Skin epidermis (tissue), 12 donors: ENCODE results near the gene TCF12.

Source experiments
- H3K27ac ChIP-seq, 21 experiments: fragments of 200-600 bp; sonication (generic) in 11 of 21; one replicate each; pipeline ENCODE4 v1.5.0; 2020; ENCODE audit warnings: mild to moderate bottlenecking in 3 of 21, inconsistent platforms in 2 of 21, moderate library complexity in 2 of 21
- H3K4me3 ChIP-seq, 7 experiments: fragments of 200-600 bp; sonication (generic) in 2 of 7; one replicate each; pipeline ENCODE4 v1.5.0; 2020; ENCODE audit warnings: inconsistent platforms in 2 of 7, mild to moderate bottlenecking in 2 of 7, moderate library complexity in 1 of 7

Gene TCF12

DNA sequence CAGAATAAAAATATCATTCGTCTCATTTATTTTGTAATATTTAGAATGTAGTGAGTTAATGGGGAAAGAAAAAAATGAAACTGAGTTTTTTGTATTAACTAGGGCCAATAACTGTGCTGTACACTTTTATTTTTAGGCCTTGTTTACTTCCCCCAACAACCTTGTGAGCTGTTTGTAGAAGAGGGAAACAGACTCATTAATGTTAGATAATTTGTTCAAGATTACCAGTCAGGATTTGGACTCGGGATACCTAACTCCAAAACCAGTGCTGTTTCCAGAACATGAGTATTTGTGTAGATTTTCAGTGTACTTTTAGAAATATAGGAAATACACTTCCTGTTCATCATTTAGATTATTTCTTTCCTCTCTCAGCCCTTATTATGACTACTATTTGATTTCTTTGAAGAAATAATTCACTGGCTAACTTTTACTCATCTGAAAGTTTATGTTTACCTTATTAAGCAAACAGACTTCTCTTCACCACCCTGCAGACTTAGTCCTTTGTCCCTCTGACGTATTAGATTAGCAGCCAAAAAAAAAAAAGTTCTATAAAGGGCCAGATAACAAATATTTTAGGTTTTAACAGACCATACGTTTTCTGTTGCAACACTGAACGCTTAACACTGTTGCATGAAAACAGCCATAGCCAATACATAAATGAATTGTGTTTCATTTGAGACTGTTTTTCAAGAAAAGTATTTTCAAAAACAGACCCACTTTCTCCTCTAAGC lies 265.3 kb downstream of the TCF12 start:
- Histone ChIP-seq H3K4me3 (no peak overlapping the region), H3K27ac (peak overlapping the region in 4 of 21 experiments; percentile 7 to 49 (median 14))

DNA sequence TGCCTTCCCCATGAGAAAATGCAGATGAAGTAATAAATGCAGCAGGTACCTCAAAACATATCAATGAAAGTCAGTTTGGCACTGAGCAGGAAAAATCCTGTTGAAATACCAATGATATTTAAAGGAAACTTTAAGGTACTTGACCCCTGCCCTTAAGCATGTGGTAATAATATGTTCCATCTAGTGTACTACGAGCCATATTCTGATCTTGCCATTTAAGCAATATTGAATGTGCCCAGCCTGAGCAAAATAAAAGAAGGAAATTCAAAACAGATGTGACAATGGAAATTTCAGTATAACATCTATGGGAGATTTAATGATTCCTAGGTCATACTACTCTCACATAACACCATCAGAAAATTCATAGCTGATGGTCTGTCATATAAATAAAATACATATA lies 266.1 kb downstream of the TCF12 start:
- no peak overlapping the region for H3K4me3 ChIP-seq
- peak overlapping the region in 1 of 21 experiments; percentile 11 for H3K27ac ChIP-seq

DNA sequence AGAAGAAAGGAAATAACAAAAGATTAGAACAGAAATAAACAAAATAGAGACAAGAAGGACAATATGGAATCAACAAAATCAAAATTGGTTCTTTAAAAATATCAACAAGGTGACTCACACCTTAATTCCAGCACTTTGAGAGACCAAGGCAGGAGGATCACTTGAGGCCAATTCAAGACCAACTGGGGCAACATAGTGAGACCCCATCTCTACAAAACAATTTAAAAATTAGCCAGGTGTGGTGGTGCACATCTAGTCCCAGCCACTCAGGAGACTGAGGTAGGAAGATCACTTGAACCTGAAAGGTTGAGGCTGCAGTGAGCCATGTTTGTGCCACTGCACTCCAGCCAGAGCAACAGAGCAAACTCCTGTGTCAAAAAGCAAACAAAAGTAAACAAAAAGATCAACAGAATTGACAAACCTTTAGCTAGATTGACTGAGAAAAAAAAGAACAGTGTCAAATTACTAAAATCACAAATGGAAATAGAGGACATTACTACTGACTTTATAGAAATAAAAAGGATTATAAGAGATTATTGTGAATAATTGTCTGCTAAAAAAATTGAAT lies 267.1 kb downstream of the TCF12 start:
- H3K4me3 ChIP-seq: no peak overlapping the region

DNA sequence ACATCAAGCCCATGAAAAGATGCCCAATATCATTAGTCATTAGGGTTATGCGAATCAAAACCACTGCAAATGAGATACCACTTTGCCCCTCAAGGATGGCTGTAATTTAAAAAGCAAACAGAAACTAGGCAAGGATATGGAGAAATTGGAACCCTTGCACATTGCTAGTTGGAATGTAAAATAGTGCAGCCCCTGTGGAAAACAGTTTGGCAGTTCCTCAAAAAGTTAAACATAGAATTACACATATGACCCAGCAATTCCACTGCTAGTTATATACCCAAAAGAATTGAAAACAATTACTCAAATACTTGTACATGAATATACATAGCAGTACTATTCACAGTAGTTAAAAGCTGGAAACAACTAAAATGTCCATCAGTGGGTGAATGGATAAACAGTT lies 271.0 kb downstream of the TCF12 start:
- no peak overlapping the region for H3K27ac ChIP-seq
- H3K4me3 ChIP-seq: no peak overlapping the region

More for the DNA sequence above, 267.1 kb downstream of the TCF12 start:
- no peak overlapping the region for H3K27ac ChIP-seq

DNA sequence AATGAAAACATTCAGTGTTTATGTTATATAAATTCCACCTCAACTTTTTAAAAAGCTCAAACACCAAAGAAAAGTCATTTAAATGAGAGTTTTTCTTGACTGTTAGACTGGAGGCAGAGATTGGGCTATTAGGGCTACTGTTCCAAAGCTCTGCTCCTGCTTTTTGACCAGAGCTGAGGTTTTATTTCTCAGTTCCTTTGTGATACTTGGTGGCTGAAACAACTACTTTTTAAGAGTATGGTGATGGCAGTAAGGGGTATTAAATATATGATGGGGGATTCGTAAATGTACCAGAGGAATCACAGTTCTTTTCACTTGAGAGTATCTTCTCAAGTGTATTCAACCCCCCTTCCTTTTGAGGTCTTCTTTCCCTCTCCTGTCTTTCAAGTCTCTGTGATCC lies 271.8 kb downstream of the TCF12 start:
- Histone ChIP-seq H3K27ac (no peak overlapping the region), H3K4me3 (no peak overlapping the region)

DNA sequence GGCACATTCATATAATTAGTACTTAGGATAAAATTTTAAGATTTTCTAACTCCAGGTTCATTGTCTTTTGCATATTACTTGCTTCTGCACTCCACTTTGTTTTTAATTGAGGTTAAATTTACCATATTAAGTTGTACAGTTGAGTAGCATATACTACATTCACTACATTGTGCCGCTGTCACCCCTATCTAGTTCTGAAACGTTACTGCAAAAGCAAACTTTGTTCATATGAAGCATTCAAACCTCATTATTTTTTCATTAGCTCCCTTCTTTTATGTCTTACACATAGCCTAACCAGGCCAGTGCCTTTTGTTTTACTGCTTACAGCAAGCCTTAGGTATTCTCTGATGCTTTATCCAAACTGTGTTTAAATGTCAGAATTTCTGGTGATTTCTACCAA lies 274.7 kb downstream of the TCF12 start:
- no peak overlapping the region for H3K4me3 ChIP-seq
- H3K27ac ChIP-seq: no peak overlapping the region

DNA sequence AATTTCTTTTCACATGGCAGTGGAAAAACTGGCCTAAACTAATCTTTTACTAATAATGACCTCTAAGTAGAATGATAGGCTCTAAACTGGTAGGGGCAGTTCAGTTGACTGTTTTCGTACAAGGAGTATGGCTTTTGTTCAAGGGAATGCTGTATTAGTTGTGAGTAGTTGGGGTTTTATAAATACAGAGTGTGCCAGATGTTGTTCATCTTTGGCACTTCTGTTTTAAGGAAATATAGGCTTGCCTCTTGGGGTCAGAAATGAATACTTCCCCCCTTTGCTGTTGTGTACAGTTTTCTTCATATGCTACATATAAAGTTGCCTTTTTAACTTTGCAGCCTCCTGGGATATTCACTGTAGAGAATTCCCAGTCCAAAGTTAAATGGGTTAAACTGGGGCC lies 276.9 kb downstream of the TCF12 start:
- no peak overlapping the region for H3K4me3 ChIP-seq
- no peak overlapping the region for H3K27ac ChIP-seq

DNA sequence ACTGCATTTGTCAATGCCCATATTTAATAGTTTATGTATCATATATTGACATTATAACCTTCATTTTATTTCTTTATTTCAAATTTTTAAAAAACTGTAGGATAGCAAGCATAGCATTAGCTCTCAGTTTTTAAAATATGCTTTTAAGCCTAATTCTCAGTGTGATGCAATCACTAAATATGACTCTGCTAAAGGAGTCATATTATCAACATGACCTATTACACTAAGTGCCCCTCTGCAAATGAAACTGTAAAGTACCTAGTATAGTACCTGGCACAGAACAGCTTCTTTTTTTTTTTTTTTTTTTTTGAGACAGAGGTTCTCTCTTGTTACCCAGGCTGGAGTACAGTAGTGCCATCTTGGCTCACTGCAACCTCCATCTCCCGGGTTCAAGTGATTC lies 278.4 kb downstream of the TCF12 start:
- no peak overlapping the region for H3K4me3 ChIP-seq
- no peak overlapping the region for H3K27ac ChIP-seq

DNA sequence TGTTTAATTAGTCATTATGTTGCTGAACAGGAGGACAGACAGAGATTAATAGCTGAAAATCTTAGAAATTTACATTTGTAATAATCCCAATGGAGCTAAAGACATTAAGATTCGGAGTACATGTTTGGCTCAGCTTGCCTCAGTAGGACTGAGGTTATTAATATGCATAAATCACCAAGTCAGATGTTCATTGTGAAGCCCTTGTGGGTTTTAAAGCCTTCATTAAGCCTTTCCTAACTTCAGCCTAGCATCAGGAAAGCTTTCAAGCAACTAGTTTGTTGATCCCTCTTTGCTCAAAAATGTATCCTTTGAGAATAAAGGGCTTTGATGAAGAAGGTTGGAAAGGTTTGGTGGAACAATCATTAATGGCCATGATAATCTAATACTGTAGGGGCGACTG lies 279.7 kb downstream of the TCF12 start:
- H3K27ac ChIP-seq: peak overlapping the region in 1 of 21 experiments; percentile 26
- H3K4me3 ChIP-seq: no peak overlapping the region

DNA sequence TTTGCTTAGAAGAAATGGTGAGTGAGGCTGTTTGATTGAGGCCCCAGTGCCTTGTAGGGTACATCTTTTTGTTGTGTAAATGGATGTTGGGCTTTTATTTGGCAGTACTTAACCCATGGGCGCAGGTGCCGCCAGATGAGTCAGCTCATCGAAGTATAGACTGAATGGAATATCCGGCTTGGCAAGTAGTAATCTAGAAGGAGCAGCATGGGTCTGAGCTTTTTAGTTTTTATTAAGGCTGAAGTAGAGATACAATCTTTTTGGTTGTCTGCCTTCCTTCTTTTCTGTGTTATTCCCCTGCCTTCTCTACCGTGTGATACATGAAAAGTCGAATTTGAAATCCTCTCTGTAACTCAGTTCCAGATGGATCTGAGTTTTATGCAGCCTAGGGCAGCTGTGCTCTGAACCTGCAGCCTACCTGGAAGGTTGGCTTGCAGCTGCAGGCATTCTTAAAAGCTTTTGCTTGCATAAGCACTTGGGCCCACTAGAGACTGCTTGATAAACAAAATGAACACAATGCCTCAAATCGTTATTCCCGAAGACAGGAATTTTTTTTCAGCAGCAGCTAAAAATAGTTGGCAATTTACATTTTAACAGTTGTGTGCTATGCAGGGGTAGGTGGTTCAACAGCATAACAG lies 280.3 kb downstream of the TCF12 start:
- Histone ChIP-seq H3K27ac (peak overlapping the region in 2 of 21 experiments; percentile 14 to 41), H3K4me3 (no peak overlapping the region)

DNA sequence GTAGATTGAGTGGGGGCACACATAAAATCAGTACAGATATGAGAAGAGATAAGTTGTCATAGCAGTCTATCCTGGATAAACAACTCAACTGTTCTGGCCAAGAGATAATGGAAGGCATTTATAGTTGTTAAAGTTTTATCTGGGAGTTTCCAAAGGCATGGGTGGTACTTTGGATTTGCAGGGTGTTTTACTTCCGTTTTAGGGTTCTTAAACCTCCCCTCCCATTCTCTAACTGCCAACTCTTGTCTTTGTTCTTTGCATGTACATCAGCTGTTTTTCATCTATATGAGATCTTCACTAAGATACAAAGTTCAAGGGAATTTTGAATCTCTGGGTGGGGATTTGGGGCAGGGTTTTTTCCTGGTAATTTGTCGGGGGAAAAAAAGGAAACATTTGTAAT lies 283.1 kb downstream of the TCF12 start:
- H3K4me3 ChIP-seq: no peak overlapping the region
- no peak overlapping the region for H3K27ac ChIP-seq

DNA sequence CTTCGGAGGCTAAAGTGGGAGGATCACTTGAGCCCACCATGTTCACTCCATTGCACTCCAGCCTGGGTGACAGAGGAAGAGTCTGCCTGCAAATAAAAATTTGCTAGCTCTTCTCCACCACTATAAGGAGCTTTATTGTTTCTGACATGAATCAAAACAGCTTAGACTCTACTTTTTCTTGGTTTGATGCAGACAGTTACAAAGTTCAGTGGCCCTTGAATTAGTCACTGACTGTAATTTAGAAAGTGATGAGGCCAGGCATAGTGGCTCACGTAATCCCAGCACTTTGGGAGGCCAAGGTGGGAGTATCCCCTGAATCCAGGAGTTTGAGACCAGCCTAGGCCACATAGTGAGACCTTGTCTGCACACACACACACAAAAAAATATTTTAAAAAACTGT lies 285.5 kb downstream of the TCF12 start:
- no peak overlapping the region for H3K4me3 ChIP-seq
- H3K27ac ChIP-seq: no peak overlapping the region

DNA sequence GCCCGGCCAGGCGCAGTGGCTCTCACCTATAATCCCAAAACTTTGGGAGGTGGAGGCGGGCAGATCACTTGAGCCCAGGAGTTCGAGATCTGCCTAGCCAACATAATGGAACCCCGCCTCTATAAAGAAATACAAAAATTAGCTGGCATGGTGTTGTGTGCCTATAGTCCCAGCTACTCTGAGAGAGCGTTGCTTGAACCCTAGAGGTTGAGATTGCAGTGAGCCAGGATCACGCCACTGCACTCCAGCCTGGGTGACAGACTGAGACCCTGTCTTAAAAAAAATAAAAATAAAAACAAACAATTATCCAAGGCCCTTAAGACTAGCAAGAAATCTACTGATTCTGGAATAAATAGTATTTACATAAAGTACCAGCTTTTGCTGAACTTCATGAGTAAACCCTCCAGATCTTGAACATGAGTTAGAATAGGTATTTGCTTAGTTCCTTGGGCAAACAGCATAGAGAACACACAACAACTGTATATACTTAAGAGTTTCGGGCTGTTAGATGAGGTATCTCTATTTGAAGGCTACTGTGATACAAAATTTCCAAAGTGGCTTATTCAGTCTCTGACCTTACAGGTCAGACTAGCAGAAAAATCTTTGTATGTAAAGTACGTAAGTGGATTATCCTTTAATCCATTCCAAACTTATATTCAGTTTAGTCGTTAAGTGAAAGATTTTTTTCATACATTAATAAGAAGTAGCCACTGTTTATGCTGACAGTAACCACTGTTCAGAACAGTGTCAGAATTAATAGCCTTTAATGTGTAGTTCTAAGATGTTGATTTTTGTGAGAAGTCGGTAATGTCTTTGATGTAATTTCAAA lies 286.8 kb downstream of the TCF12 start:
- Histone ChIP-seq H3K27ac (no peak overlapping the region), H3K4me3 (no peak overlapping the region)

DNA sequence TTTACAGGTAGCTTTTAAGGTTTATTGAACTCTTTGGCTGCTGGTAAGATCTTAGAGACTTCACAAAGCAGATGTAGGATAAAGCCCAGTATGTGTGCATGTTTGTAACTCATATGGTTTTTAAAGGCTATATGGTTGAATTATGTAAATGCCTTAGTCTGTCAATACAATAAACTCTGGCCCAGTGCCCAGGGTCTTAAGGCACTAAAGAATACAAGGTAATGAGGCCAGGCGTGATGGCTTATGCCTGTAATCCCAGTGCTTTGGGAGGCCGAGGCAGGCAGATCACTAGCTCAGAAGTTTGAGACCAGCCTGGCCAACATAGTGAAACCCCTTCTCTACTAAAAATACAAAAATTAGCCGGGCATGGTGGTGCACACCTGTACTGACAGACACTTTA lies 287.6 kb downstream of the TCF12 start:
- Histone ChIP-seq H3K27ac (no peak overlapping the region), H3K4me3 (no peak overlapping the region)

DNA sequence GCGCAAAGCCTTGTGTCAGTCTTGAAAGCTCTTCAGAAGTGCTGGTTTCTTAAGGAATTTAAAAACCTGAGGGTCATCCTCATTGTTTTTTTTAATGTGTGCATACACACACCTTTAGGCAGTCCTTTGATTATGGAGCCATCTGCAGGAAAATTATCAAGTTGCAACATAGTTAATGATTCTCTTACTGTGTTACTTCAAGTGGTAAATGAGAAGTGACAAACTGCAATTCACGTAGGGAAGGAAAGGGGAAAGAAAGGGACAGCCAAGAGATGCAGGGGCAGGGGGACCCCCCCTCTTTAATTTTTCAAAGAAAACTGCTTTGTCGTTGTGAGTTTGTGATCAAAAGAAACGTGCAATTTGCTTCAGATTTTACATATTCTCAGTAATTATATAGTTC lies 295.4 kb downstream of the TCF12 start:
- Histone ChIP-seq H3K4me3 (no peak overlapping the region), H3K27ac (peak overlapping the region in 1 of 21 experiments; percentile 12)

DNA sequence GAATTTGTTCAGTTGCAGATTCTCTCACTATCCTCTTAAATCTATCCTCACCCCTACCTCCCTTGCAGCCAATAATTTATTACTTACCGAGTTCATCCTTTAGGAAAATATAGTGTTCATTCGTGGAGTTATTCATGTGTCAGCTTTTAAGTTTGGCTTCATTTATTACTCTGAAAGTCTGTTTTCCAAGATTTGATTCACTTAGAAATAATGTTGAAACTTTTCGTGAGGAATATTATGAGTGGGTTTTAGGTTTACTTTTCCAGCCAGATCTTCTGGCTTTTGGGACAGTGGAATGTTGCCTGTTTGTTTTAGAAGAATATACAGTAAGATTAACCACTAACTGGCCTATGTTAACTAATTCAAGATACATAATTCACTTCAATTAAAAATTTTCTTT lies 296.9 kb downstream of the TCF12 start:
- peak overlapping the region in 3 of 21 experiments; percentile 25 to 63 (median 61) for H3K27ac ChIP-seq
- H3K4me3 ChIP-seq: no peak overlapping the region

DNA sequence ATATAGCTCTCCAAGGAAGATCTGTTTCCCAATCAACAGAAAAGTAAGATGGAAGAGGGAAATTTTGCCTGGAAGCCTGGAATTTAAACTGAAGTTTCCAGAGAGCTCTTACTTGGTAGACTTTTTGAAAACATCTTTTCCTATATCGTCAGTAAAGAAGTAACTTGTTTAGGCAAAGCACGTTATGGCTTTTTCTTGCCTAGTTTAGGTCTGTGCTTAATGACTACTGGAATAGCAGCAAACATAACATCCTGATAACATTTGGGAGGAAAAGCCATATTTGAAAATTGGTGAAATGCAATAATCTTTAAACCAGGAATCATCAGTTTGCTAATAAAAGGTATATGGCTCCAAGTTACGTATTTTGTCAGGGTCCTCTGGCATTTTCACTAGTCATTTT lies 297.4 kb downstream of the TCF12 start:
- H3K27ac ChIP-seq: peak overlapping the region in 6 of 21 experiments; percentile 8 to 63 (median 33)

DNA sequence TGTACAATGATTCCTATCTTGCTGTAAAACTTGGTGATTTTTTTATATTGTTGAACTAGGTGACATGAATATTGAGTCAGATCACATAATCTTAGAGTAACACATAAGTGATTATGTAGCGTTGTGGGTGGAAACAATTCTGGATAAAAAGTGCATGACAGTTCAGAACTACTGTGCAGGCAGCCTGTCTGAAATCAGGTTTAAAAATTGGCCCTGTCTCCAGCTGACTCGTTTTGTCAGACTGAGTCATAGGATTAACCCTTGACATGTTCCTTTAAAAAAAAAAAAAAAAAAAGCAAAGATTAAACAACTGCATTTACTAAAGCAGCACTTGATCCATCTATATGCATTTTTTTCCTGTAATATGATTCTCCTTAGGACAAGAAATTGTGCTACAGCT lies 297.8 kb downstream of the TCF12 start:
- Histone ChIP-seq H3K4me3 (no peak overlapping the region), H3K27ac (peak overlapping the region in 5 of 21 experiments; percentile 8 to 69 (median 61))

More for the DNA sequence above, 297.4 kb downstream of the TCF12 start:
- H3K4me3 ChIP-seq: no peak overlapping the region

DNA sequence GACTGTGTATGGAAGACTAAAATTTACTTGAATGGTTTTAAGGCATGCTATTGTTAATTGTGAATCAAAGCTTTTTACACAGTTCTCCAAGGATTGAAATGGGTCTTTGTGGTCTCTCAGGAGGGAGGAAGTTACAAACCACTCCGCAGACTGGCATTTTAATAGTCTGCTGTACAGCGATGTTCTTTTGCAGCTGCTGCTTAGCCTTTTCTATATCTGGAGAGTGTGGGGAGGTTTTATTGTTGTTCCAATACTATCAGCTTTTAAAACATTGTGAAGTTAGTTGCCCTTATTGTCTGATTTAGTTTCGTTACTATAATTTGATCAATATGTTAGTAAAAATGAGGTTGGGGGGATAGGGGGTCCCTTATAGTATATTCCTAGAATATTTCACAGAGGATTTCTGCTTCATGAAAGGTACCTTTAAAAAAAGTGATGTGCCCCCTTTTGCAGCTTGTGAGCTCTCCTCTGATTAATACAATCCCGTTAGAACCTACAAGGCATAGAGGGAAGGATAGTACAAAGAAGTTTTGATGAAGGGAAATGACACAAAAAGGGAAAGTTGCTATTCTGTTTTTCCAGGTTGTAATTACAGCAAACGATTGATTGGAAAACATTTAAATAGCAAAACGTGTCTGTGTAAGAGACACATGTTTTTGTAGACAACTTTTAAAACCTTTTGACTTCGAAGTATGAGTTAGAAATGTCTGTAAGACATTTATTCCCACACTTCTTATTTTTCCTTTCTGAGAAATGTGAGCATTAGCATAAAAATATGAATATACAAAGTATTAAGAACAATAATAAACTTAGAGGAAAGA lies 299.5 kb downstream of the TCF12 start:
- Histone ChIP-seq H3K27ac (peak overlapping the region in 12 of 21 experiments; percentile 8 to 69 (median 42)), H3K4me3 (peak overlapping the region in 1 of 7 experiments; percentile 37)
